ENCODE data around the gene MCUB. TPM values are rescaled to one million over a fixed set of nuclear protein-coding genes. Genes with fewer than 3 reads are reported as not detected.

MCUB gene
- total RNA-seq, 1 experiment from 2014 or later = 18.6 TPM

DNA sequence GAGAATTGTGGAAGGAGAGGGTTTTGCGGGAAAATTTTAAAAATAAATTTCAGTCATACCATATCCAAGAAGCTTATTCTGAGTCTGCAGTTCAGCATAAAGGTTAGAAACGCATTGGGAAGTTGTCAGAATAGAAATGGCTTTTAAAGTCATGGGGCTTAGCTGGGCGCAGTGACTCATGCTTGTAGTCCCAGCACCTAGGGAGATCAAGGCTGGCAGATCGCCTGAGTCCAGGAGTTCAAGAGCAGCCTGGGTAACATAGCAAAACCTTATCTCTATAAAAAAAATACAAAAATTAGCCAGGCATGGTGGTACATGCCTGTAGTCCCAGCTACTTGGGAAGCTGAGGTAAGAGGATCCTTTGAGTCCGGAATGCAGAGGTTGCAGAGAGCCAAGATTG lies 173.7 kb downstream of the MCUB start:
- no peak overlapping the region for H3K27ac ChIP-seq (ENCODE audit: low read depth, low read length)
- H3K9ac ChIP-seq (ENCODE audit: low read length) = no peak overlapping the region
- ChIA-PET CTCF (no interaction called here), RAD21 (ENCODE audit: low non-redundant PET in 1 of 2, low total read pairs in 2 of 2, uncharacterized antibody in 2 of 2, unreplicated experiment in 2 of 2) (no interaction called here), POLR2A (no interaction called here)
- H3K36me3 ChIP-seq (ENCODE audit: control insufficient read depth in 1 of 2, insufficient read depth in 2 of 2, low read length in 2 of 2) = no peaks in the 10 kb centered on the region
- H2AFZ ChIP-seq (ENCODE audit: low read depth, low read length, poor library complexity, severe bottlenecking) = no peak overlapping the region
- H3K4me3 ChIP-seq (replicated peaks in 1 of 2; ENCODE audit: low read depth in 1 of 2, low read length in 2 of 2) = no peak overlapping the region
- no peak overlapping the region for H3K4me2 ChIP-seq (ENCODE audit: low read length)
- no peak for ATAC-seq
- no TSS peak for BruUV-seq (replicated peaks)
- peaks cover 0 to 7% of the 10 kb centered on the region in 2 experiments; a peak in 2 of 4 replicates for H3K4me1 ChIP-seq (ENCODE audit: control insufficient read depth in 1 of 2, insufficient read depth in 2 of 2, low read length in 2 of 2)
- no peaks in the 10 kb centered on the region for H4K20me1 ChIP-seq (ENCODE audit: insufficient read depth)
- no peak for DNase-seq (ENCODE audit: low read depth, low spot score)
- H3K9me2 ChIP-seq (ENCODE audit: insufficient read depth) = no peaks in the 10 kb centered on the region
- intact Hi-C loops (cut with micrococcal nuclease) = no loop called here
- no peaks in the 10 kb centered on the region for H3K9me3 ChIP-seq (ENCODE audit: control insufficient read depth in 1 of 2, insufficient read depth in 1 of 2, low read depth in 1 of 2, low read length in 2 of 2)
- H3K27me3 ChIP-seq (ENCODE audit: insufficient read depth, low read length) = no peaks in the 10 kb centered on the region
- peaks cover 8% of the 10 kb centered on the region for H3K79me2 ChIP-seq (ENCODE audit: insufficient read depth, low read length)
- no peak for TF ChIP-seq RAD21 (IDR thresholded peaks at IDR 0.05; ENCODE audit: low read depth)

DNA sequence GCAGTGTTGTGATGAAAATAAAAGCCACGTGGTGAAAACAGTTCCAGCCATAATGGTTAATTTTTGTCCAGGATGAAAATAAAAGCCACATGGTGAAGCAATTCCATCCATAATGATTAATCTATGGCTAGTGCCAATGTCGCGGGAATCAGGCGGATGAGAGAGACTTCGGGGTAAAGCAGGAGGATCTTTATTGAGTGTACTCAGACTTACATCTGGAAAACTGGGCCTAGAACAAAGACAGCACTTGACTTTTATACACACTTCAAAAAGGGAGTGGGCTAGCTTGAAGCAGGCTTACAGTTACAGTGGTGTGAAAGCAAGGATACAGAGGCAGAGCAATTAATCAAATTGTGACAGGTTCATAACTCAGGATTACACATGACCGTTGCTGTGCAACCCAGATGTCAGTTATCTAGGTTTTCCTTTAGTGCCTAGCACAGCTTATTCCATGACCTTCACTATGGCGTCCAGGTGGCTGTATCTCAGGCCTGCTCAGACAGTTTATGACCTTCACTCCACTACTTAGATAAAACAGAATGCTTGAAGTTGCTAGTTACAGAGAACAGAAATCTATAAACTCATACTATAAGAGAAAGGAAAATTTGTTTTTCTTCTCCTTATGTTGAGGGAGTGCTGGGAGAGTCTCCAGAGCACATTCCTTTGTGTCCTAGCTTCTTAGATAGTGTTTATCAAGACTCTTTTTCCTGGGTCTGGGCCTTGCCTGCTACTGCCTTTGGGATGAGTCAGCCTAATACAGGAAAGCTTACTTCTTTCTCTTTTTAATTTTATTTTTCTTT lies 175.7 kb downstream of the MCUB start:
- no peak for DNase-seq (ENCODE audit: low read depth, low spot score)
- POLR2A ChIA-PET = no interaction called here
- Histone ChIP-seq H3K4me2 (ENCODE audit: low read length) (no peak overlapping the region), H3K9ac (ENCODE audit: low read length) (no peak overlapping the region), H3K27me3 (ENCODE audit: insufficient read depth, low read length) (no peaks in the 10 kb centered on the region), H3K9me3 (ENCODE audit: control insufficient read depth in 1 of 2, insufficient read depth in 1 of 2, low read depth in 1 of 2, low read length in 2 of 2) (no peaks in the 10 kb centered on the region), H3K36me3 (ENCODE audit: control insufficient read depth in 1 of 2, insufficient read depth in 2 of 2, low read length in 2 of 2) (no peaks in the 10 kb centered on the region), H2AFZ (ENCODE audit: low read depth, low read length, poor library complexity, severe bottlenecking) (no peak overlapping the region), H3K9me2 (ENCODE audit: insufficient read depth) (no peaks in the 10 kb centered on the region), H3K4me1 (ENCODE audit: control insufficient read depth in 1 of 2, insufficient read depth in 2 of 2, low read length in 2 of 2) (no peaks in the 10 kb centered on the region; a peak in 1 of 4 replicates), H3K27ac (ENCODE audit: low read depth, low read length) (no peak overlapping the region), H3K4me3 (replicated peaks in 1 of 2; ENCODE audit: low read depth in 1 of 2, low read length in 2 of 2) (no peak overlapping the region), H3K79me2 (ENCODE audit: insufficient read depth, low read length) (no peaks in the 10 kb centered on the region), H4K20me1 (ENCODE audit: insufficient read depth) (no peaks in the 10 kb centered on the region)
- CTCF ChIA-PET = no interaction called here
- ATAC-seq = no peak
- no TSS peak for BruUV-seq (replicated peaks)
- RAD21 ChIA-PET (ENCODE audit: low non-redundant PET in 1 of 2, low total read pairs in 2 of 2, uncharacterized antibody in 2 of 2, unreplicated experiment in 2 of 2) = no interaction called here
- intact Hi-C loops (cut with micrococcal nuclease) = no loop called here
- TF ChIP-seq CTCF (IDR thresholded peaks at IDR 0.05 in 2 of 3, conservative IDR thresholded peaks at IDR 0.05 in 1 of 3; ENCODE audit: borderline replicate concordance in 1 of 3, insufficient read depth in 1 of 3, low read depth in 2 of 3, low read length in 2 of 3) = no peak
- no peak for TF ChIP-seq ZNF274 (IDR thresholded peaks at IDR 0.05; ENCODE audit: low read depth, low read length)
- TF ChIP-seq ELF1 (IDR thresholded peaks at IDR 0.05; ENCODE audit: borderline replicate concordance, low read depth) = no peak
- no peak for TF ChIP-seq MAX (IDR thresholded peaks at IDR 0.05)
- TF ChIP-seq YY1 (IDR thresholded peaks at IDR 0.05; ENCODE audit: extremely low read depth, insufficient replicate concordance, low read depth, low read length) = no peak
- no peak for TF ChIP-seq SRF (IDR thresholded peaks at IDR 0.05; ENCODE audit: low read depth)
- TF ChIP-seq FOSL1 (IDR thresholded peaks at IDR 0.05; ENCODE audit: low read depth) = no peak
- TF ChIP-seq REST (IDR thresholded peaks at IDR 0.05; ENCODE audit: low read depth) = no peak
- no peak for TF ChIP-seq POLR2AphosphoS5 (IDR thresholded peaks at IDR 0.05; ENCODE audit: low read depth, low read length)
- no peak for TF ChIP-seq CEBPB (IDR thresholded peaks at IDR 0.05; ENCODE audit: low read depth)
- no peak for TF ChIP-seq ZFX (IDR thresholded peaks at IDR 0.05)
- TF ChIP-seq JUND (IDR thresholded peaks at IDR 0.05) = no peak
- TF ChIP-seq, protein P1, sequence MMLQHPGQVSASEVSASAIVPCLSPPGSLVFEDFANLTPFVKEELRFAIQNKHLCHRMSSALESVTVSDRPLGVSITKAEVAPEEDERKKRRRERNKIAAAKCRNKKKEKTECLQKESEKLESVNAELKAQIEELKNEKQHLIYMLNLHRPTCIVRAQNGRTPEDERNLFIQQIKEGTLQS (IDR thresholded peaks at IDR 0.05) = no peak
- no peak for TF ChIP-seq EZH2 (IDR thresholded peaks at IDR 0.05)
- no peak for TF ChIP-seq SIN3A (IDR thresholded peaks at IDR 0.05; ENCODE audit: low read depth)
